K562 (cell line): ENCODE measurements around the gene ZNF552.

ENCODE experiments used
- E2F6 ChIP-seq, 2 experiments: IDR thresholded peaks; 2 replicates each; pipeline ENCODE4 v1.6.1; 2011; ENCODE audit warnings: borderline replicate concordance in 1 of 2, control low read depth in 1 of 2, low read depth in 1 of 2, low read length in 1 of 2, mild to moderate bottlenecking in 1 of 2, mixed read lengths in 1 of 2, moderate library complexity in 1 of 2; ENCODE audit not compliant: insufficient read depth in 1 of 2, insufficient read length in 1 of 2, poor library complexity in 1 of 2, severe bottlenecking in 1 of 2; ENCODE audit errors: extremely low read depth in 1 of 2
- EP300 ChIP-seq: IDR thresholded peaks from 2 replicates; pipeline ENCODE4 v1.6.1; 2012; ENCODE audit warnings: low read length, improper control_type of control experiment
- EZH2 ChIP-seq: IDR thresholded peaks from 2 replicates; pipeline ENCODE4 v1.6.1; 2012; ENCODE audit warnings: low read depth, mild to moderate bottlenecking, inconsistent platforms, low read length, borderline replicate concordance
- KLF16 ChIP-seq: IDR thresholded peaks from 2 replicates; pipeline ENCODE4 v1.6.1; 2016; ENCODE audit warnings: antibody characterized with exemption
- NR2C2 ChIP-seq, 2 experiments: fragments of 200-800 bp in 1 of 2; sonication (Bioruptor generic) in 1 of 2; sonication (generic) in 1 of 2; formaldehyde crosslinking in 1 of 2; IDR thresholded peaks; 2 replicates each; pipeline versions ENCODE4 v1.6.1 to v1.8.0; 2016 to 2022; ENCODE audit warnings: mild to moderate bottlenecking in 1 of 2, missing compliant biosample characterization in 1 of 2, missing genetic modification characterization in 1 of 2, missing genetic modification reagents in 1 of 2
- POLR2A ChIP-seq: fragments of 450-650 bp; conservative IDR thresholded peaks from 2 replicates; pipeline ENCODE4 v1.6.1; 2016
- THRA ChIP-seq: fragments of 450-650 bp; IDR thresholded peaks from 2 replicates; pipeline ENCODE4 v1.6.1; 2017; ENCODE audit warnings: mild to moderate bottlenecking, moderate library complexity
- ZBTB7A ChIP-seq: IDR thresholded peaks from 2 replicates; pipeline ENCODE4 v1.6.1; 2011; ENCODE audit warnings: low read depth, mild to moderate bottlenecking, low read length, moderate library complexity, borderline replicate concordance; ENCODE audit not compliant: control insufficient read depth
- TF ChIP-seq, protein P1 (sequence below), 3 experiments: IDR thresholded peaks in 2 of 3; conservative IDR thresholded peaks in 1 of 3; 2 replicates each; pipeline ENCODE4 v1.5.1; 2011 to 2012; ENCODE audit warnings: low read length in 3 of 3, mild to moderate bottlenecking in 3 of 3, control low read depth in 2 of 3, improper control_type of control experiment in 1 of 3, inconsistent platforms in 1 of 3, low read depth in 1 of 3, mixed read lengths in 1 of 3, moderate library complexity in 1 of 3; ENCODE audit not compliant: insufficient read depth in 2 of 3

GRCh38 chr19:57841122-57841763 is 26.5 kb upstream of the ZNF552 start:
- TF ChIP-seq, protein P1, sequence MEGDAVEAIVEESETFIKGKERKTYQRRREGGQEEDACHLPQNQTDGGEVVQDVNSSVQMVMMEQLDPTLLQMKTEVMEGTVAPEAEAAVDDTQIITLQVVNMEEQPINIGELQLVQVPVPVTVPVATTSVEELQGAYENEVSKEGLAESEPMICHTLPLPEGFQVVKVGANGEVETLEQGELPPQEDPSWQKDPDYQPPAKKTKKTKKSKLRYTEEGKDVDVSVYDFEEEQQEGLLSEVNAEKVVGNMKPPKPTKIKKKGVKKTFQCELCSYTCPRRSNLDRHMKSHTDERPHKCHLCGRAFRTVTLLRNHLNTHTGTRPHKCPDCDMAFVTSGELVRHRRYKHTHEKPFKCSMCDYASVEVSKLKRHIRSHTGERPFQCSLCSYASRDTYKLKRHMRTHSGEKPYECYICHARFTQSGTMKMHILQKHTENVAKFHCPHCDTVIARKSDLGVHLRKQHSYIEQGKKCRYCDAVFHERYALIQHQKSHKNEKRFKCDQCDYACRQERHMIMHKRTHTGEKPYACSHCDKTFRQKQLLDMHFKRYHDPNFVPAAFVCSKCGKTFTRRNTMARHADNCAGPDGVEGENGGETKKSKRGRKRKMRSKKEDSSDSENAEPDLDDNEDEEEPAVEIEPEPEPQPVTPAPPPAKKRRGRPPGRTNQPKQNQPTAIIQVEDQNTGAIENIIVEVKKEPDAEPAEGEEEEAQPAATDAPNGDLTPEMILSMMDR (IDR thresholded peaks at IDR 0.05 in 2 of 3, conservative IDR thresholded peaks at IDR 0.05 in 1 of 3; ENCODE audit: insufficient read depth in 2 of 3, low read depth in 1 of 3, low read length in 3 of 3), result no peak
- no peak for TF ChIP-seq ZBTB7A
- no peak for TF ChIP-seq KLF16
- TF ChIP-seq EP300, result no peak
- TF ChIP-seq NR2C2 (CRISPR knock-in tag; IDR thresholded peaks at IDR 0.05), result no peak
- no peak for TF ChIP-seq NR2C2 (tag; IDR thresholded peaks at IDR 0.05)
- no peak for TF ChIP-seq EZH2
- no peak for TF ChIP-seq E2F6 (IDR thresholded peaks at IDR 0.05; ENCODE audit: borderline replicate concordance in 1 of 2, extremely low read depth in 1 of 2, insufficient read depth in 1 of 2, insufficient read length in 1 of 2, low read depth in 1 of 2, low read length in 1 of 2, poor library complexity in 1 of 2, severe bottlenecking in 1 of 2)
- no peak for TF ChIP-seq THRA
- no peak for TF ChIP-seq POLR2A
